HG02970 (cell line): ENCODE measurements around the gene TEPSIN.

Experiments used
- ATAC-seq: cut with Tn5 transposase; IDR thresholded peaks from one replicate; pipeline ENCODE4 v1.9.1; 2021; ENCODE audit warnings: mild to moderate bottlenecking, moderate library complexity, moderate number of reproducible peaks; ENCODE audit not compliant: unreplicated experiment, low FRiP score

TEPSIN gene

DNA sequence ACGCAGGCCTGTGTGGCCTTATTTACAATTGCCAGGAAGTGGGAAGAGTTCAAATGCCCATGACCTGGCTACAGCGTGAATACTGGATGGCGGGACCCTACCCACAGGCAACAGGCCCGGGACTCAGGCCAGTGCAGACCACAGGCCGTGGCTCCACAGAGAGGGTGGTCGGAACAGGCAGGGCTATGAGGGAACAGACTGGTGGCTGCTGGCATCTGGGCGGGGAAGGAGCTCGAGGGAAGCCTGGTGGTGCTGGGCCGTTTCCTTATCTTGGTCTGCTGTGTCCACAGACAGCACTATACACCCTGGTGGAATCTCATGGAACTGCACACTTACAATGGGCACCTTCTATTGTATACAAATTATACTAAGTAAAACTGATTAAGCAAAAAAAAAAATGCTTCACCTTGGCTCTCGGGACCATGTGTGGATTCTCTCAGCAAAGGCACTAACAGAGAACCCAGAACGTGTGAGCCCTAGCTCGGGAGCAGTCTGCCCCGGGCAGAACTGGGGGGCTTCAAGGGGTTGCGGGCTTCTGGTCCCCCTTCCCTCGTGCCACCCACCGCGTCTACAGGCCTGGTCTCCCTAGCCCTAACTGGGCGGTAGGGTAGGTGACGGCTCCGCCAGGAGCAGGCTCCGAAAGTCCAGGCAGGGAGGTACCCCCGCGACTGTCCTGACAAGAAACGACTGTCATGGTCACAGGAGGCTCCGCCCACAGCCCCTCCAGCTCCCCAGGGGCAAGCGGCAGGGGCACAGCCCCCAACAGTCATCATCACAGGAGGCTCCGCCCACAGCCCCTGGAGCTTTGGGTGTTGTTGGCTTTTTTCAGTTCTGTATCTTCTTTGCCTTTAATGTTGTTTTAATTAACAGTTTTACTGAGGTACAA is 37.9 kb downstream of the TEPSIN start:
- ATAC-seq = no peak

DNA sequence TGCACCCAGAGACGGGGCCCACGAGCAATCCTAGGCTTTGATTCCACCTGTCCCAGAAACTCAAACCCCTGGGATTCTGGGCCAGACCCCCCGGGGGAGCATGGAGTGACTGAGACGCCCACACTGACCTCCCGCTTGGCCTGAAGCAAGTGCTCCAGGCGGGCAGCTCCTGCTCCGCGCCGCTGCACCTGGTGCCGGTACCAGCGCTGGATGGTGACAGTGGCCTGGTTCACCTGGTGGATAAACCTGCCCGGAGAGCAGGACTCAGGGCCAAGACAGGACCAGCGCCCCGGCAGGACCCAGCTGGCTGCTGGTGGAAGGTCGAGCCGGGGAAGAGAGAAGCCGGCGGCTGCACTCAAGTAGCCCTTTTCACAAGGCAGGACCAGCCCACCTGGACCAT is 38.7 kb downstream of the TEPSIN start:
- ATAC-seq = no peak

DNA sequence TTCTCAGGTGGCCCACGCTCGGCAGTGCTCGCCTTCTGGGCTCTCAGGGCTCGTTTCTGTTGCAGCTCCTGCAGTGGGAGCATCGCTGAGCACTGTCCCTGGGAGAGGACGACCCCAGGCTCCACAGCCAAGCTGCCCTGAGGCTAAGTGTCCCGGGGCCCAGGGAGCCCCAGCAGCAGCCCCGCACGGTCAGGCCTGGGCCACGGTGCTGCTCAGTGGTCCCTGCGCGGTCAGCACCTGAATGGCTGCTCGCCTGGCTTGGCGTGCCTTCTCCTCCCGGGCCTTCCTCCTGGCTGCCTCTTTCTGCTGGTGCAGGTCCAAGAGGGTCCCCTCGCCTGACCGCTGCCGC is 39.4 kb downstream of the TEPSIN start:
- no peak for ATAC-seq

DNA sequence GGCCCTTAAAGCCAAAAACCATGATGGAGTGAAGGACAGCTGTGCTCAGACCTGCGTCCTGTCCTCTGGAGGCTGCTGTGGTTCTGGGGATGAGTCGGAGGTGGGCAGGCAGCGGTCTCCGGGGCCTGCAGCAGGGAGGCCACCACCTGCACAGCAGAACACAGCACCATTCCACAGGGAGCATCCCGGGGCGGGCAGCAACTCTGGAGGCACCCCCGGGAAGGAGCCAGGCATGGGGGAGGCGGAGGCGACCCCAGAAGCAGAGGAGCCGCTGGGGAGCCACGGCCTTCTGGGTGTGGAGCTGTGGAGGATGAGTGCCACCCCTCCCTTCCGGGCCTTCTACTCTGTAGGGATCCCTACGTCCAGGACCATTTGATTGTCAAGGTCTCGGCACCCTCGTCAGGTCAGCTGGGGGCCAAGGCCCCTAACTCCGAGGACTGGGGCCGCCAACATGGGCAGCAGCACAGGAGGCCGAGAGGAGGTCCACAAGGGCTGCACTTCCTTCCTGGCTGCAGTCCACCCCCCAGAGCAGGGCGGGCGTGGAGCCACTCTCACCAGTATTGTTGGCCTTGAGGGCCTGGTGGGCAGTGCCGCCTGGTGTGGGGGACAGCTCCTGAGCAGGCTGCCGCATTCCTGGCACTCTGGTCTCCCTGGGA is 39.9 kb downstream of the TEPSIN start:
- no peak for ATAC-seq

DNA sequence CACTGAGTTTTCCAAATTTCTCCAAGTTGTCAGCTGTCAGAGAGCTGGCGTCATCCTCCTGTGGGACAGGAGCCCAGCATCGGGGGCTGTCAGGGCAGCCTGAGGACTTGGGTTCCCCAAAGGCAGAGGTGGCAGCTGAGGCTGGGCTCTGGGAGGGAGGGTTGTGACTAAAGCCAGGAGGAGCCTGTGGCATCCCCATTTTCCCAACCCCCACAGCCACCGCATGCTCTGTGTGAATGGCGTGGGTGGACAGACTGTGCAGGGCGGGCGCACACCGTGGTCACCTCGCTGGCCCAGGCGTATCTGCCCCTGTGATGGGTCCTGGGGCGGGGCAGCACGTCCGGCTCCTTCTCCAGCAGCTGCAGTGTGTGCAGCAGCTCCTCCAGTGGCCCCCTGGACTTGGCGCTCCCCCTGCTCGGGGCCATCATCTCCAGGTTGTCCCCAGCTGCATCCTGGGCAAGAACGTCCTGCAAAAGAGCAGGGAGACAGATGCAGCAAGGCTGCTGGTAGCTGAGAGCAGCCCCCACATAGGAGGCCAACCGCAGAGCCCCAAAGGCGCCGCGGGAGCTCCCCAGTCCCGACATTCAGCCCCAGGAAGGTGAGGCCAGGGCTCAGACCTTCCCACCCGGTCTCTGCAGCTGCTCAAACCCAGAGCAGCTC is 40.9 kb downstream of the TEPSIN start:
- no peak for ATAC-seq

DNA sequence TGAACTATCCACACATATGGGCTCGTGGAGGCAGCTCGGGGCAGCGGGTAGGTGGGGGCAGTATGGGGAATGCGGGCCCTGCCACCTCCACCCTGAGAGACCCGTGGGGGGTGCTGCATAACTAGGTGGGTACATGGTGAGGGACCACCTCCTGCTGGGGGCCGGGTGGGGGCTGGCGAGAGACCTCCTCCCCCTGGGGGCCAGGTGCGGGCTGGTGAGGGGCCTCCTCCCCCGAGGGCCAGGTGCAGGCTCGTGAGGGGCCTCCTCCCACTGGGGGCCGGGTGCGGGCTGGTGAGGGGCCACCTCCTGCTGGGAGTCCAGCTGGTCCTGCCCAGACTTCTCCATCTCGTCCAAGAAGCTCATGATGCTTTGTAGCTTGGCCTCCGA is 41.5 kb downstream of the TEPSIN start:
- ATAC-seq = no peak

DNA sequence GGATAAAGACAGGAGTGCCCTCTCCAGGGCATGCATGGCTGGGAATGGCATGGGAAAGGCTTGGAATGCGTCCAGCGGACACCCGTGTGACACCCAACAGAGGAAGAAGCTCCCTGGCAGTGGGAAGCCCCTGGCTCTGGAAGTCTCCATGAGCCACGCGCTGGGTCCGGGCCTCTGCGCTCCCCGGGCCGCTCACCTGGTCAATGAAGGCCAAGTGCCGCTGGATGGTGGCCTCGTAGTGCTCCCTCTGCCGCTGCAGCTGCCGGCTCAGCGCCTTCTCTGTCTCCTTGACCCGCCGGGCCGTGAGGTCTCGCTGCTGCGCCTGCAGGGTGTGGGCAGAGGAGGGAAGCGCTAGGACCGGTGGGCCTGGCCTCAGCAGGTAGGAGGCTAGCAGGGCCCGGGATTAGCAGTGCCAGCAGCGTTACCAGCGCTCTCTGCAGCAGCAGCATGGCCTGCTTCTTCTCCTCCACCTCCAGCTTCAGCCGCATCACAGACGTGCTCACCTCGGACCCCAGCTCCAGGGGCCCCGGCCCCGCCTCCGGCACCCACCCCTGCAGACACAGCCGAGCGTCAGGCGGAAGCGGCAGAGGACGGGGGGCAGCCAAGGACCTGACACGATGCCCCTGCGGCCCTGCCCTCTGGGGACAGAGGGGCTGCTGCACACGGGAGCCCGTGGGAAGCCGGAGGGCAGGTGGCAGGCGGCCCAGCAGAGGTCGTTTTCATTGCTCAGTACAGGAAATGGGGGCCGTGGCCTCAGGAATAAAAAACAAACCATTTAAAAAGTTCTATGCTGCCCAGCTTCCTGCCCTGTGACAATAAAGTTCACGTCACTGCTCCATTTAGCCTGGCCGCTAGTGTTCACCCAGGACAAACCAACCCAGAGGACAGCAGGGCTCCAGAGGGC is 42.1 kb downstream of the TEPSIN start:
- no peak for ATAC-seq

DNA sequence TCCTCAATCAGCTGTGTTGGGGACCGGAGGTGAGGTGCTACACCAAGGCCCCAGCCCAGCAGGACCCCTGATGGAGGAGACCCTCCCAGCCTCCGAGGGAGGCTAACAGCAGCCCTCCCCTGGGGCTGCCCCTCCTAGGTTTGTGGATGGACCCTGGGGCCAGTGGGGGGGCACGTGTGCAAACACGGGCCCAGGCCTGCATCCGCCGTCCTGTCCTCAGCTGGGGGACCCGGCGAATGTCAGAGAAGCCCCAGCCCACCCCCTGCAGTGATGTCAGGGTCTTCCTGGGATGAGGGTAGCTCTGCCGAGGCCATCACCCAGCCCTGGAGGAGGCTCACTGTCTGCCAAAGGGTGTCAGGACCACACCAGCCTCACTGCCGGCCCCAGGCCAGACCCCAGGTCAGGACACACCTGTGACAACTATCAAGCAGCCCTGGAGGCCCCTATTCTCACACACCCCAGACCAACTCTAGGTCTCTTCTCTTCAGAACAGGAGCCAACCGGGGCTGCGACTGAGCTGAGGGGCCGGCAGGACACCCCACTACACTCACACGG is 42.8 kb downstream of the TEPSIN start:
- no peak for ATAC-seq

DNA sequence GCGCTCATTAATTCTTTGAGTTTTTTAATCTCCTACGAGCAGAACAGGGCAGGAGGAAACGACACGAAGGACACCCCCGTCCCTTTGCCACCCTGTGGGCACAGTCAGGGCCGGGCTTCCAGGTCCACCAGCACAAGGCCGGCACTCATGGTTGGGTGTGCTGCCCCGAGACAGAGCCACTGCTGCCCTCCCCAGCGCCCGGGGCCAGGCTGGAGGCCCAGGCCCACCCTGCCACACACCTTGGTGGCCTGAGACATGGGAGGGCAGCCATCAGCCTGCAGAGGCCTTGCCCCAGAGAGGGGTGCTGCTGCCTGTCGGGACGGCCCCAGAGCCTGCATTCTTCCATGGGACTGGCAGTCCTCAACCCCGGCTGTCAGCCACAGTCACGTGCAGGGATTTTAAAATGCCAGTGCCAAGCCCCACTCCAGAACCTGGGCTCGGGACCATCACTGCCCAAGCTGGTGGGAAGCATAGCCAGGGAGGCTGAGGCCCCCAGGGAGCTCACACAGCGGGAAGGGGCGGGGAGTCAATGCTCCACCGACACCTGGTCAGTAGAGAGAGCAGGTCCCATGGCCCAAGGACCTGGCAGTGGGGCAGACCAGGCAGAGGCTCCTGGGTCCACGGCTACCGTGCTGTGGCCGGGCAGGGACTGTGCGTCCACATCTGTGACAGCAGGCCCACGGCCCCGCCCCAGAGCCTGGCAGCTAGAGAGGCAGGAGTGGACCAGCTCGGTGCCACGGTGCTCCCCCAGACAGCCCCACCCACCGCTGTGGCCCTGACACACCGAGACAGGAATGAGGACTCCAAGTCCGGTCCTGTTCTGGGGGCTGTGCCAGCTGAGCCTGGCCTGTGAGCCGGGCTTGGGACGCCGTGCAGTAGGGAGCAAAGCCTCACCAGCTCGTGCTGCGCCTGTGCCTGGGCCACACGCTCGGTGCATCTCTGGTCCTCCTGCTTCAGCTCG is 43.6 kb downstream of the TEPSIN start:
- ATAC-seq = no peak

DNA sequence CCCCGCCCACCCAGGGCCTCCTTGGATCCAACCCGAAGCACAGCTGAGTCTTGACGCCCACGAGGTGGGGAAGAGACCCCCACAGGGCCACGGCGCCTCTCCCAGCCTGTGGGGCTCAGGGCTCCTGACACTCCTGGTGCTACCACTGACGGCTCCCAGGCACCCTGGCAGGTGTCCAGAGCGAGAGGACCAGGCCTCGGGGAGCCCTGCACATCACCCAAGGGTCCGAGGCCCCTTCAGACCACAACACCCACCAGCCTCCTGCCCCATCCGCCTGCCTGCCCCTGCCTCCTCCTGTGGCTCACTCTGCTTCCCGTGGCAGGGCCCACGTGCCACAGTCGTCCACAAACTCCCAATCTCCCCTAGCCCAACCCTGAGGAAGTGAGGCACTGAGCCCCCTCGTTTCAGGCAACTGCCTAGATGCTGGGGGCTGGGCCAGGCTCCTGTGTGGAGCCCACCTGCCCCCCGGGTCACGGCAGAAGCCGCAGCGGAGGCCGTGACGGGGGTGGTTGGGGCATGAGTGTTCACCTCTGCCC is 44.6 kb downstream of the TEPSIN start:
- no peak for ATAC-seq

DNA sequence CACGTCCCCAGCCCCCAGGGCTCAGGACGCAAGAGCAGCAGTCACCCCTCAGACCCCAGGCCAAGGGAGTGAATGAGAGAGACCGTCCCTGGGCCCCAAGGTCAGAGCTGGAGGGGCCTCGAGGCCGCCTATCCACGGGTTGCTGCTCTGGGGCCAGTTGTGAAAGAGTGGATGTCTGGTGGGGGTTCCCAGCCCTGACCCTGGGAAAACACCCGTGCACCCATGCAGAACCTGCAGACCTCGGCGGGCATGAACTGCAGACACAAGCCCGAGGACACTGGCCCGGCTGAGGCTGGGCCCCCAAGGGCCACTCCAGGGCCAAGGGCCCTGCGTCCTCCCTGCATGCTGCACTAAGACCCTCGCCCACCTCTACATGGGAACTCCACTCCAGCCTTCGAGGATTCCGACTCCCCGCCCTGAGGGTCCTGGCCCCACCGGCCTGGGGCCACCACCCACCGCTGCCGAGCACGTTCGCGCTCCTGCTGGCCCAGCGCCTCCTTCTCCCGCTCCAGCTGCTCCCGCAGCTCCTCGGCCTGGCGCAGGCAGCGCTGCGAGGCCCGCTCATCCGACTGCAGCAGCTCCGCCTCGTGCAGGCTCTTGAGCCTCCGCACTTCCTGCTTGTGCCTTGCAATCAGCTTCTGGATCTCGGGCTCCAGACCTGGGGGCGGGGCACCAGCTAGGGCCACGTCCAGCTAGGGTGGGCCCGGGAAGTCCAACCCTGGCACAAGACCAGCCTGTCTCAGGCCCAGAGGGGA is 45.2 kb downstream of the TEPSIN start:
- no peak for ATAC-seq

DNA sequence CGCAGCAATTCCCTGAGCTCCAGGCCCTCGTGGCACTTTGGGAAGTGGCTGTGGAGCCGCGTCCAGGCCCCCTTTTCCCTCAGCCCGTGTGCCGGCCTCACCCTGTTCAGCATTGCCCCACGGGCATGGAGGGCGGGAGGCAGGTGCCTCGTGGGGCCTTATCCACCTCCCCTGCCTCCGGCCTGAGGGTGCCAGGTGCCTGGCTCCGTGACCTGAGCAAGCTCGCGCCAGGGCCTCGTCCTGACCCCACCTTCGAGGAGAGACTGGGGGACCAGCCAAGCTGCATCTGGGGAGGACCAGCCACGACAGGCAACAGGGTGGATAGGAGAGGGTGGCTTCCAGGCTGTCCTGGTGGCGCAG is 45.8 kb downstream of the TEPSIN start:
- no peak for ATAC-seq

DNA sequence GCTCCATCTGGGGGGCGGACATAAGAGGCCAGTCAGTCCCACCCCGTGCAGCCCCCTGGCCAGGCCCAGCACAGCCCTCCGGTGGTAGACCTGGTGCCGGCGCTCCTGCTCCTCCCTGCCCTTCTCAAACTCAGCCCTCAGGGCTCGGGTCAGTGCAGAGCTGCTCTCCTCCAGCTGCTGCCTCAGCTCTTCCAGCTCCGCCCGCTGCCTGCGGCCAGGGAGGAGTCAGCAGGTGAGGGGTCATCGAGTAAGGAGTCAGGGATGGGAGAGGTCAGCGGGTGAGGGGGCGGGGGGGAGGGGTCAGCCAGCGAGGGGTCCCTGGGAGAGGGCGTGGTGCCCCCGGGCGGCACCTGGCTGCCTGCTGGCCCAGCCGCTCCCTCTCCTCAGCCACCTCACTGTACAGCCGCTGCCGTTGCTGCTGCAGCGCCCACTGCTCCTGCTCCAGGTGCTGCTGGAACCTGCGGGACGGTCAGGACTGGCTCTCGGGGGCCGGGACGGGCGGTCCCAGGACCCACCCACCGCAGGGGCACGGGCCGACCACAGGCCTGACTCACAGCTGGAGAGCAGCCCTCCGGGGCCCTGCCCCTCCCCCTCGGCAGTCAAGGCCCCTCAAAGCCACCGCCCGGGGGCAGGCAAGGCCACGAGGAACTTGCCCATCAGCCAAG is 46.3 kb downstream of the TEPSIN start:
- no peak for ATAC-seq

DNA sequence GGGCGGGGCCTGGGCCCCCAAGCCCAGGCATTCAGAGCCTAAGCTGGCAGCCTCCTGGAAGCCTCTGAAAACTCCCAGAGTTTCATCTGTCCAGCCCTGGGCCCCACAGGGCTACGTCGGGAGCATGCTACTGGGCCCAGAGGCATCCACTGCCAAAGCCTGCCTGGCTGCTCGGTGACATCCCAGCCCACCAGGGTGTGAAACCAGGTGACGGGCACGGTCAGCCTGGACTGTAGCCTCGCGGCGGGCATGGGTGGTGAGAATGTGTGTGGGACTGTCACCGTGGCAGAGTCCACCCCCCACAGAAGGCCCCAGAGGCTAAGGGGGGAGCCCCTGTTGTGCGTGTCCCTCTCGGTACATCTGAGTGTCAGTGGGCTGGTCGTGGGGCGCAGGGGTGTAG is 47.2 kb downstream of the TEPSIN start:
- ATAC-seq = no peak

DNA sequence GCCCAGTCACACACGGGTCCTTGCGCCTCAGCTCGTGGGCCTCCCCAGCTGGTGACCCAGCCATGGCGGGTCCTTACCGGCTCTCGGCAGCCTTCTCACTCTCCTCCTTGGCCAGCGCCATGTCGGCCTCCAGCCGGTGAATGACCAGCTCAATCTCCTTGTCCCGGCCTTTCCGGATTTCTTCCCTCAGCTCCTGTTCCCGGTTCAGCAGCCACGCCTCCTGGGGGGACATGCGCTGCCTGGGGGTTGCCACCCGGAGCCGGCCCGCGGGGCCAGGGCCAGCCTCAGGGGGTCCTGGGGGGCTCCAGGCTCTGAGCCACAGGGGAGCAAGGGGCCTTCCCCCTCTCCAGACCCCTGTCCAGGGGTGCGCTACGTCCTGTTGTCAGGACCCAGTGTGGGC is 47.7 kb downstream of the TEPSIN start:
- no peak for ATAC-seq

DNA sequence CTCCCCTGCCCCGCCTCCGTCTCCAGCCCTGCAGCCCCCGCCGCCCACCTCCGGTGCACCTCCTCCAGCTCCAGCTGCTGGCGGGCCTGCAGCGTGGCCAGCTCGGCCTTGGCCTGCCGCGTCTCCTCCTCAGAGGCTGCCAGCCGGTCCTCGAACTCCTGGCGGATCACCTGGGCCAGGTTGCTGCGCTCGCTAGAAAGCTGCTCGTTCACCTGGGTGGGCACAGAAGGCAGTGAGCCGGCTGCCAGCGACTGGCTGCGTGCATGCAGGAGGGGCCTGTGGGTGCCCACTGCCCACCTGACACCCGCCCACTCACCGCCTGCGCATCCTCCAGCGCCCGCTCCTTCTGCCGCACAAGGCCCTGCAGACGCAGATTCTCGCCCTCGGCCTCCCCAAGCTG is 48.3 kb downstream of the TEPSIN start:
- no peak for ATAC-seq

DNA sequence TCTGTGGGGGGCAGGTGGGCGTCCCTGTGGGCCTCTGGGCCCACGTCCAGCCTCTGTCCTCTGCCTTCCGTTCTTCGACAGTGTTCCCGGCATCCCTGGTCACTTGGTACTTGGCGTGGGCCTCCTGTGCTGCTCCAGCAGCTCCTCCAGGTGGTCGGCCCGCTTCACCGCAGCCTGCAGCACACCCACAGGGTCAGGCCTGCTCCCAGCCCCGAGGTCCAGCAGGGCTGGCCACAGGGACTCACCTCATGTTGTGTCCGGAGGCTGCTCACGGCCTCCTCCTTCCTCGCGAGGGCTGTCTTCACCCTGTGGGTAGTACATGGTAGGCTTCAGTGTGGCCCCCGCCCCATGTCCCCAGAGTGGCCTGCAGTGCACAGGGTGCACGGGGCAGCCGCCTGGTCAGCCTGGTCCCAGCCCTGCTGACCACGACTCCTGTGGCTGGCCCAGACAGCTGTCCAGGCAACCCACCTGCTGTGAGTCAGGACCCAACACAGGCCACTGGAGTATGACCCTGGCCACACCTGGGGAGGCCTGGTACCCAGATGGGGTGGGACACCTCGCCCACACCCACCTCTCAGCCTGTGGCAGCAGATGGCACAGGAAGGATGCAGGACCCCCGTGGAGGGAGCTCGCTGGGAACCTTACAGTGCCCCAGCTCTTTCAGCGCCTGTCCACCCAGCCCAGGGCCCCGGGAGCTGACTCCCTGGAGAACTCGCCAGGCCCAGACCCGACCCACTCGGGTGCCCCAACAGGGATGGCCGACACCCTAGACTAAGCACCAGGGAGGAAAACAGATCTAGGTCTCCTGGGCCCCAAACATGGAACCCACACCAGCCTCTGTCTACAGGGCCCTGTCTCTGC is 49.0 kb downstream of the TEPSIN start:
- no peak for ATAC-seq
